Neural cell (in vitro differentiated cells): ENCODE data around the gene EVA1A.

Experiments
- CTCF ChIP-seq: fragments of 450-650 bp; IDR thresholded peaks from 2 replicates; pipeline ENCODE4 v1.5.1; 2014; ENCODE audit warnings: antibody characterized with exemption, mild to moderate bottlenecking, moderate library complexity; ENCODE audit not compliant: poor library complexity, severe bottlenecking
- EP300 ChIP-seq: fragments of 450-650 bp; conservative IDR thresholded peaks from 2 replicates; pipeline ENCODE4 v1.6.1; 2014; ENCODE audit warnings: antibody characterized with exemption, mild to moderate bottlenecking, moderate library complexity; ENCODE audit not compliant: poor library complexity, severe bottlenecking
- POLR2AphosphoS5 ChIP-seq: IDR thresholded peaks from 2 replicates; pipeline ENCODE4 v1.6.1; 2012

GRCh38 chr2:75580156-75580555 lies 19.4 kb upstream of the EVA1A start:
- TF ChIP-seq POLR2AphosphoS5 (no peak), EP300 (no peak), CTCF (no peak)
